Prostate gland (tissue), 2 donors: ENCODE data around the gene FFAR2.

ENCODE experiments used
- CTCF ChIP-seq, 4 experiments: fragments of 200-600 bp in 2 of 4; fragments of 450-650 bp in 2 of 4; sonication (generic) in 2 of 4; IDR thresholded peaks; 1 replicate in 3 of 4; 2 replicates in 1 of 4; pipeline ENCODE4 v1.5.1; 2016 to 2019; ENCODE audit warnings: antibody characterized with exemption in 4 of 4, mild to moderate bottlenecking in 2 of 4, moderate library complexity in 2 of 4
- POLR2A ChIP-seq: fragments of 450-650 bp; IDR thresholded peaks from one replicate; pipeline ENCODE4 v1.6.1; 2016; ENCODE audit warnings: antibody characterized with exemption, mild to moderate bottlenecking
- POLR2AphosphoS5 ChIP-seq: sonication (generic); formaldehyde crosslinking; IDR thresholded peaks from one replicate; pipeline ENCODE4 v1.6.1; 2017; ENCODE audit warnings: antibody characterized with exemption

- no peak for TF ChIP-seq CTCF (IDR thresholded peaks at IDR 0.05)
- no peak for TF ChIP-seq POLR2A
- no peak for TF ChIP-seq POLR2AphosphoS5
These were observed 39.5 kb upstream of the FFAR2 start for GRCh38 chr19:35408284-35409171.
